DMS53 treated with DMSO at 0.1 percent for 48 hours (cell line): ENCODE data around the gene EXOC3L4.

Experiments
- DNase-seq: peaks from one replicate; lab custom pipeline; 2025; ENCODE audit not compliant: unreplicated experiment; lab: John Stamatoyannopoulos, UW

EXOC3L4 gene

GRCh38 chr14:103070971-103071542 lies 23.5 kb upstream of the EXOC3L4 start:
- DNase-seq = no peak

GRCh38 chr14:103071544-103072251 lies 22.8 kb upstream of the EXOC3L4 start:
- no peak for DNase-seq

- DNase-seq = no peak
Measured at GRCh38 chr14:103072595-103073366, 21.7 kb upstream of the EXOC3L4 start.

GRCh38 chr14:103073367-103073875 lies 21.1 kb upstream of the EXOC3L4 start:
- DNase-seq = no peak

GRCh38 chr14:103073876-103074728 lies 20.4 kb upstream of the EXOC3L4 start:
- no peak for DNase-seq

GRCh38 chr14:103074729-103075367 lies 19.7 kb upstream of the EXOC3L4 start:
- DNase-seq = no peak

GRCh38 chr14:103078420-103078749 lies 16.1 kb upstream of the EXOC3L4 start:
- peak; percentile 34 for DNase-seq

GRCh38 chr14:103078860-103079587 lies 15.5 kb upstream of the EXOC3L4 start:
- DNase-seq = no peak

GRCh38 chr14:103081951-103082350 lies 12.6 kb upstream of the EXOC3L4 start:
- no peak for DNase-seq

GRCh38 chr14:103084021-103084919 lies 10.3 kb upstream of the EXOC3L4 start, which contains the start of gene LBHD2:
Gene LBHD2 (plus strand): TSS chr14:103084210. CDS start chr14:103086013, 1,803 bp downstream.
- no peak for DNase-seq

GRCh38 chr14:103085106-103086091 lies 9.1 kb upstream of the EXOC3L4 start:
- DNase-seq = no peak

- DNase-seq = no peak
Measured at GRCh38 chr14:103086771-103087342, 7.7 kb upstream of the EXOC3L4 start.

GRCh38 chr14:103087343-103087835 lies 7.1 kb upstream of the EXOC3L4 start:
- DNase-seq = no peak

GRCh38 chr14:103088921-103089320 lies 5.6 kb upstream of the EXOC3L4 start:
- DNase-seq = no peak

- no peak for DNase-seq
Measured at GRCh38 chr14:103089386-103090335, 4.9 kb upstream of the EXOC3L4 start.

GRCh38 chr14:103090481-103091020 lies 4.0 kb upstream of the EXOC3L4 start:
- no peak for DNase-seq
